Brain microvascular endothelial cell (primary cell): ENCODE measurements around the gene ABCD1.

Source experiments
- DNase-seq: peaks from one replicate; pipeline ENCODE4 v3.0.0-alpha.2; 2020
- H3K27ac ChIP-seq: fragments of 250-450 bp; sonication (Bioruptor Pico); 2 replicates; pipeline ENCODE4 v1.5.1; 2020; ENCODE audit warnings: mild to moderate bottlenecking, moderate library complexity
- H3K27me3 ChIP-seq: fragments of 250-450 bp; sonication (Bioruptor Pico); replicated peaks from 2 replicates; pipeline ENCODE4 v1.5.1; 2020; ENCODE audit warnings: mild to moderate bottlenecking
- H3K36me3 ChIP-seq: fragments of 250-450 bp; sonication (Bioruptor Pico); replicated peaks from 2 replicates; pipeline ENCODE4 v1.5.1; 2020; ENCODE audit warnings: mild to moderate bottlenecking
- H3K4me3 ChIP-seq: 2 replicates; pipeline ENCODE4 v1.5.1; 2011; ENCODE audit warnings: low read depth, mild to moderate bottlenecking, control low read depth, low read length, moderate library complexity
- CTCF ChIP-seq: IDR thresholded peaks from 2 replicates; pipeline ENCODE4 v1.5.1; 2011; ENCODE audit warnings: low read depth, mild to moderate bottlenecking, moderate library complexity, low read length, control low read depth, inconsistent platforms; ENCODE audit errors: missing control alignments
- in situ Hi-C: cut with HindIII; loops from 2 replicates; pipeline ENCODE4 v1.10.0; 2017; ENCODE audit warnings: low sequenced_read_pairs, low pct_ligation_motif_present

ABCD1 gene

GRCh38 chrX:153775293-153776119 is 50.9 kb downstream of the ABCD1 start:
- no peaks in the 10 kb centered on the region for H3K27me3 ChIP-seq
- H3K27ac ChIP-seq = no peak overlapping the region
- no peak for DNase-seq
- H3K4me3 ChIP-seq = no peak overlapping the region
- no peak for TF ChIP-seq CTCF
- no peaks in the 10 kb centered on the region for H3K36me3 ChIP-seq
- in situ Hi-C loops = no loop called here

GRCh38 chrX:153776120-153776599 is 51.5 kb downstream of the ABCD1 start:
- no peak overlapping the region for H3K27ac ChIP-seq
- no peak for DNase-seq
- TF ChIP-seq CTCF = no peak
- H3K36me3 ChIP-seq = no peaks in the 10 kb centered on the region
- H3K27me3 ChIP-seq = no peaks in the 10 kb centered on the region
- no peak overlapping the region for H3K4me3 ChIP-seq
- in situ Hi-C loops = no loop called here

GRCh38 chrX:153776611-153777045 is 52.0 kb downstream of the ABCD1 start:
- no peaks in the 10 kb centered on the region for H3K27me3 ChIP-seq
- no peaks in the 10 kb centered on the region for H3K36me3 ChIP-seq
- H3K27ac ChIP-seq = no peak overlapping the region
- DNase-seq = no peak
- TF ChIP-seq CTCF = no peak
- in situ Hi-C loops = no loop called here
- no peak overlapping the region for H3K4me3 ChIP-seq

- in situ Hi-C loops = no loop called here
- Histone ChIP-seq H3K27me3 (no peaks in the 10 kb centered on the region), H3K27ac (no peak overlapping the region), H3K36me3 (no peaks in the 10 kb centered on the region), H3K4me3 (no peak overlapping the region)
- DNase-seq = no peak
- no peak for TF ChIP-seq CTCF
Measured at GRCh38 chrX:153777261-153778090, 52.8 kb downstream of the ABCD1 start.

GRCh38 chrX:153778181-153778580 is 53.5 kb downstream of the ABCD1 start:
- Histone ChIP-seq H3K27me3 (no peaks in the 10 kb centered on the region), H3K36me3 (no peaks in the 10 kb centered on the region), H3K4me3 (no peak overlapping the region), H3K27ac (no peak overlapping the region)
- in situ Hi-C loops = no loop called here
- TF ChIP-seq CTCF = no peak
- DNase-seq = no peak
